Measurements from ENCODE around the gene CALCB. TPM values are rescaled to one million over a fixed set of nuclear protein-coding genes. Genes with fewer than 3 reads are reported as not detected.
"Not testable (repeated sequence)": the region's sequence is repeated elsewhere in the genome, so short reads cannot be mapped to it uniquely, and the experiment has no call there.

Gene CALCB
- total and polyA plus RNA-seq, 2 donors (not counting 3 experiments of a cell fraction or from before 2014, with no cell fraction given): not detected

DNA sequence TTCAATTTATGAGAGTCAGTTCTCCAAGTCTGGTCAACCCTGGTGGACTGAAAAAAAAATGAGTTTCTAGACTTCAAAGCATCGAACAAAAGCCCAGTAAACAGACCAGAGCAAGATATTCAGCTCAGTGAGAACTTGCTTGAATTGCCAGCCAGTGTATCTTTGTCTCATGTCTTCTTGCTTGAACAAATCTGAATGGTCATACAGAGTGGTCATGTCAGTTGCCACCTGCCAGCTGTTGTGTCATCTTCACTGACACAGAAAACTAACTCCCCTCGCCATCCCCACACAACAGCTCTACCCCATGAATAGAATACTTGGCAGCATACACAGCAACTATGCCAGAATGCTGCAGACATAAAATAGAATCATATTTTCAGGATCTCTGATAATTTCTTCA, 27.5 kb upstream of the CALCB start:
- H3K27ac ChIP-seq (ENCODE audit: insufficient read depth, low read depth, low read length): no peak overlapping the region
- H2AFZ ChIP-seq (ENCODE audit: low read depth, low read length): no peak overlapping the region
- no peaks in the 10 kb centered on the region for H3K9me1 ChIP-seq (replicated peaks; ENCODE audit: control insufficient read depth, extremely low read depth, insufficient read depth, low read length)
- no peaks in the 10 kb centered on the region for H3K9me3 ChIP-seq (replicated peaks; ENCODE audit: control insufficient read depth, insufficient read depth, low read length)
- no peaks in the 10 kb centered on the region for H3K79me2 ChIP-seq (ENCODE audit: control insufficient read depth, insufficient read depth, low read length)
- H3K4me1 ChIP-seq (ENCODE audit: control insufficient read depth, extremely low read depth, insufficient read depth, low read length): no peaks in the 10 kb centered on the region
- intact Hi-C loops (cut with micrococcal nuclease): no loop called here
- H3K4me2 ChIP-seq (ENCODE audit: insufficient read depth, low read length): no peak overlapping the region
- no peak for FAIRE-seq
- ChIA-PET CTCF (interaction anchor here (0.7 kb wide), 1 partner anchor 10 kb away, joined by 4 read pairs; no protein-coding TSS in a partner anchor), POLR2A (no interaction called here)
- no peaks in the 10 kb centered on the region for H4K20me1 ChIP-seq (replicated peaks; ENCODE audit: control insufficient read depth, extremely low read depth, insufficient read depth, low read length)
- H3K27me3 ChIP-seq (ENCODE audit: control insufficient read depth in 2 of 2, insufficient read depth in 2 of 2, low read length in 2 of 2): no peaks in the 10 kb centered on the region
- no peak overlapping the region for H3K9ac ChIP-seq (replicated peaks; ENCODE audit: extremely low read depth, insufficient read depth, low read length)
- no peaks in the 10 kb centered on the region for H3K36me3 ChIP-seq (ENCODE audit: control insufficient read depth in 2 of 2, extremely low read depth in 1 of 2, insufficient read depth in 2 of 2, low read length in 2 of 2)
- dilution Hi-C loops (cut with MboI; ENCODE audit: extremely low pct_ligation_motif_present, low sequenced_read_pairs): no loop called here
- BruUV-seq (replicated peaks): no TSS peak
- no peak for DNase-seq (ENCODE audit: low read depth, low spot score)
- H3K4me3 ChIP-seq (replicated peaks in 1 of 3; ENCODE audit: insufficient read depth in 1 of 3, low read depth in 1 of 3, low read length in 3 of 3): no peak overlapping the region
- no peak for TF ChIP-seq POLR2A (IDR thresholded peaks at IDR 0.05; ENCODE audit: low read depth, low read length)
- TF ChIP-seq, protein P1, sequence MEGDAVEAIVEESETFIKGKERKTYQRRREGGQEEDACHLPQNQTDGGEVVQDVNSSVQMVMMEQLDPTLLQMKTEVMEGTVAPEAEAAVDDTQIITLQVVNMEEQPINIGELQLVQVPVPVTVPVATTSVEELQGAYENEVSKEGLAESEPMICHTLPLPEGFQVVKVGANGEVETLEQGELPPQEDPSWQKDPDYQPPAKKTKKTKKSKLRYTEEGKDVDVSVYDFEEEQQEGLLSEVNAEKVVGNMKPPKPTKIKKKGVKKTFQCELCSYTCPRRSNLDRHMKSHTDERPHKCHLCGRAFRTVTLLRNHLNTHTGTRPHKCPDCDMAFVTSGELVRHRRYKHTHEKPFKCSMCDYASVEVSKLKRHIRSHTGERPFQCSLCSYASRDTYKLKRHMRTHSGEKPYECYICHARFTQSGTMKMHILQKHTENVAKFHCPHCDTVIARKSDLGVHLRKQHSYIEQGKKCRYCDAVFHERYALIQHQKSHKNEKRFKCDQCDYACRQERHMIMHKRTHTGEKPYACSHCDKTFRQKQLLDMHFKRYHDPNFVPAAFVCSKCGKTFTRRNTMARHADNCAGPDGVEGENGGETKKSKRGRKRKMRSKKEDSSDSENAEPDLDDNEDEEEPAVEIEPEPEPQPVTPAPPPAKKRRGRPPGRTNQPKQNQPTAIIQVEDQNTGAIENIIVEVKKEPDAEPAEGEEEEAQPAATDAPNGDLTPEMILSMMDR (IDR thresholded peaks at IDR 0.05; ENCODE audit: extremely low read depth in 1 of 2, insufficient read depth in 1 of 2, low read depth in 1 of 2, low read length in 2 of 2): no peak
- TF ChIP-seq MYC (IDR thresholded peaks at IDR 0.05; ENCODE audit: low read depth, low read length): no peak
- TF ChIP-seq, protein P2, sequence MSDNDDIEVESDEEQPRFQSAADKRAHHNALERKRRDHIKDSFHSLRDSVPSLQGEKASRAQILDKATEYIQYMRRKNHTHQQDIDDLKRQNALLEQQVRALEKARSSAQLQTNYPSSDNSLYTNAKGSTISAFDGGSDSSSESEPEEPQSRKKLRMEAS (IDR thresholded peaks at IDR 0.05; ENCODE audit: insufficient read depth, insufficient read length): no peak
- no peak for TF ChIP-seq JUN (IDR thresholded peaks at IDR 0.05; ENCODE audit: borderline replicate concordance, insufficient read depth, insufficient read length, low read depth)
- TF ChIP-seq EZH2 (IDR thresholded peaks at IDR 0.05; ENCODE audit: borderline replicate concordance, low read depth, low read length, severe bottlenecking): no peak
- TF ChIP-seq GATA2 (IDR thresholded peaks at IDR 0.05; ENCODE audit: insufficient read depth, insufficient read length, low read depth, low read length): no peak
- no peak for TF ChIP-seq POLR2AphosphoS5 (IDR thresholded peaks at IDR 0.05; ENCODE audit: insufficient read depth, low read depth, low read length)
- TF ChIP-seq FOS (IDR thresholded peaks at IDR 0.05; ENCODE audit: borderline replicate concordance, insufficient read depth, low read length): no peak

DNA sequence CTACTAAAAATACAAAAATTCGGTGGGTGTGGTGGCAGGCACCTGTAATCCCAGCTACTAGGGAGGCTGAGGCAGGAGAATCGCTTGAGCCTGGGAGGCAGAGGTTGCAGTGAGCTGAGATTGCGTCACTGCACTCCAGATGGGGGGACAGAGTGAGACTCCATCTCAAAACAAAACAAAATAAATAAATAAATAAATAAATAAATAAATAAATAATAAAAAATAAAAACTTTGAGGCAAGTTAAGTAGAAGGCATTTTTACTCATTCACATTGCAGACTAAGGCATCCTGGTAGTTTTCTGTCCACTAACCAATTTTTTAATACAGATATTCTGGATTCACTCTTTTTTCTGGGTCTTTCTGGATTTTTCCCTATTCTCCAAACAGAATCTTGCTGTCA, 26.7 kb upstream of the CALCB start:
- H3K4me3 ChIP-seq (replicated peaks in 1 of 3; ENCODE audit: insufficient read depth in 1 of 3, low read depth in 1 of 3, low read length in 3 of 3); H3K79me2 ChIP-seq (ENCODE audit: control insufficient read depth, insufficient read depth, low read length); FAIRE-seq; H3K4me2 ChIP-seq (ENCODE audit: insufficient read depth, low read length); H3K4me1 ChIP-seq (ENCODE audit: control insufficient read depth, extremely low read depth, insufficient read depth, low read length); DNase-seq (ENCODE audit: low read depth, low spot score); H3K27ac ChIP-seq (ENCODE audit: insufficient read depth, low read depth, low read length); H3K36me3 ChIP-seq (ENCODE audit: control insufficient read depth in 2 of 2, extremely low read depth in 1 of 2, insufficient read depth in 2 of 2, low read length in 2 of 2); H3K9me3 ChIP-seq (replicated peaks; ENCODE audit: control insufficient read depth, insufficient read depth, low read length); H2AFZ ChIP-seq (ENCODE audit: low read depth, low read length); POLR2A ChIA-PET; BruUV-seq (replicated peaks); dilution Hi-C loops (cut with MboI; ENCODE audit: extremely low pct_ligation_motif_present, low sequenced_read_pairs); H3K9me1 ChIP-seq (replicated peaks; ENCODE audit: control insufficient read depth, extremely low read depth, insufficient read depth, low read length); H4K20me1 ChIP-seq (replicated peaks; ENCODE audit: control insufficient read depth, extremely low read depth, insufficient read depth, low read length); intact Hi-C loops (cut with micrococcal nuclease); H3K27me3 ChIP-seq (ENCODE audit: control insufficient read depth in 2 of 2, insufficient read depth in 2 of 2, low read length in 2 of 2); H3K9ac ChIP-seq (replicated peaks; ENCODE audit: extremely low read depth, insufficient read depth, low read length): not testable (repeated sequence)
- CTCF ChIA-PET: interaction anchor here (0.9 kb wide), 1 partner anchor 42 kb away, joined by 3 read pairs; no protein-coding TSS in a partner anchor

Measured in endothelial cell of umbilical vein (primary cell).